AG20443 (cell line): Measurements from ENCODE around the gene WNT3A.

Experiments
- DNase-seq: peaks from one replicate; pipeline ENCODE4 v3.0.0; 2012; ENCODE audit warnings: low spot score, mixed read lengths

The WNT3A gene

GRCh38 chr1:228048659-228049298, 42.0 kb downstream of the WNT3A start:
- DNase-seq = no peak

GRCh38 chr1:228050571-228051231, 43.9 kb downstream of the WNT3A start:
- no peak for DNase-seq

- DNase-seq = no peak
Observed at GRCh38 chr1:228058172-228058948, 51.6 kb downstream of the WNT3A start.

- DNase-seq = no peak
Observed at GRCh38 chr1:228058949-228059633, 52.3 kb downstream of the WNT3A start.

GRCh38 chr1:228059634-228060457, 53.0 kb downstream of the WNT3A start:
- DNase-seq = peak; percentile 63

- DNase-seq = peak; percentile 66
Observed at GRCh38 chr1:228060458-228061190, 53.8 kb downstream of the WNT3A start.

GRCh38 chr1:228061411-228062084, 54.8 kb downstream of the WNT3A start:
- no peak for DNase-seq

GRCh38 chr1:228062085-228062791, 55.4 kb downstream of the WNT3A start:
- DNase-seq = no peak

GRCh38 chr1:228062812-228063211, 56.0 kb downstream of the WNT3A start:
- DNase-seq = no peak

- no peak for DNase-seq
Observed at GRCh38 chr1:228063251-228064191, 56.7 kb downstream of the WNT3A start.

- no peak for DNase-seq
Observed at GRCh38 chr1:228064296-228064695, 57.5 kb downstream of the WNT3A start.

GRCh38 chr1:228064741-228065542, 58.1 kb downstream of the WNT3A start:
- DNase-seq = no peak

GRCh38 chr1:228065543-228066347, 58.9 kb downstream of the WNT3A start:
- DNase-seq = no peak

- no peak for DNase-seq
Observed at GRCh38 chr1:228066416-228066815, 59.6 kb downstream of the WNT3A start.

- no peak for DNase-seq
Observed at GRCh38 chr1:228066891-228067654, 60.3 kb downstream of the WNT3A start.

GRCh38 chr1:228068359-228068758, 61.6 kb downstream of the WNT3A start:
- no peak for DNase-seq
